Mucosa of descending colon (tissue), 3 donors: Measurements from ENCODE around the gene GMDS. TPM values are rescaled to one million over a fixed set of nuclear protein-coding genes. Genes with fewer than 3 reads are reported as not detected.

Source experiments
- ATAC-seq: fragments of 200-7000 bp; cut with Tn5 transposase; one replicate; pipeline ENCODE4 v1.9.1; 2020; ENCODE audit warnings: mild to moderate bottlenecking, moderate library complexity
- DNase-seq, 3 donors: peaks; one replicate each; pipeline ENCODE4 v3.0.0-alpha.2; 2020
- H3K36me3 ChIP-seq: fragments of 200-600 bp; one replicate; pipeline ENCODE4 v1.8.0; 2021; ENCODE audit warnings: low read depth, mild to moderate bottlenecking
- H3K4me1 ChIP-seq: fragments of 200-600 bp; one replicate; pipeline ENCODE4 v1.8.0; 2021; ENCODE audit warnings: low read depth, mild to moderate bottlenecking
- H3K4me3 ChIP-seq: fragments of 200-600 bp; one replicate; pipeline ENCODE4 v1.8.0; 2021; ENCODE audit warnings: mild to moderate bottlenecking
- H3K9me3 ChIP-seq: fragments of 200-600 bp; one replicate; pipeline ENCODE4 v1.8.0; 2021; ENCODE audit warnings: mild to moderate bottlenecking
- intact Hi-C, 2 donors: fragments of 100-400 bp; cut with DNase I in 1 of 2; cut with micrococcal nuclease in 1 of 2; formaldehyde crosslinking; loops; one replicate each; pipeline versions ENCODE4 v1.11.0 to v1.11.1; 2022; cut with DNase I, micrococcal nuclease
- total RNA-seq, 3 donors: library from RNA; stranded (reverse); fragmentation: NEBNext Ultra II Directional in 2 of 3; extraction: Animal tissue kit (Norgen Biotek cat#: 25700) in 2 of 3; gene quantifications; one replicate each; pipeline versions ENCODE4 v1.2.1 to v1.2.4, GENCODE V29; 2021 to 2023
- TF ChIP-seq, protein P1 (sequence below): fragments of 200-600 bp; IDR thresholded peaks from one replicate; pipeline ENCODE4 v1.8.0; 2022; ENCODE audit warnings: antibody characterized with exemption, mild to moderate bottlenecking
- donor health status: DM: no; HTN: no; CAD: no; lungs with moderate emphysema.
- donor health status: DM: no; HTN: no; CAD: no.
- donor health status: DM: no; HTN: yes; CAD: no.

The GMDS gene
- total RNA-seq, 3 donors from 2014 or later = 68.0 to 228 (median 135) TPM

GRCh38 chr6:2030682-2031244, 214.6 kb downstream of the GMDS start:
- TF ChIP-seq, protein P1, sequence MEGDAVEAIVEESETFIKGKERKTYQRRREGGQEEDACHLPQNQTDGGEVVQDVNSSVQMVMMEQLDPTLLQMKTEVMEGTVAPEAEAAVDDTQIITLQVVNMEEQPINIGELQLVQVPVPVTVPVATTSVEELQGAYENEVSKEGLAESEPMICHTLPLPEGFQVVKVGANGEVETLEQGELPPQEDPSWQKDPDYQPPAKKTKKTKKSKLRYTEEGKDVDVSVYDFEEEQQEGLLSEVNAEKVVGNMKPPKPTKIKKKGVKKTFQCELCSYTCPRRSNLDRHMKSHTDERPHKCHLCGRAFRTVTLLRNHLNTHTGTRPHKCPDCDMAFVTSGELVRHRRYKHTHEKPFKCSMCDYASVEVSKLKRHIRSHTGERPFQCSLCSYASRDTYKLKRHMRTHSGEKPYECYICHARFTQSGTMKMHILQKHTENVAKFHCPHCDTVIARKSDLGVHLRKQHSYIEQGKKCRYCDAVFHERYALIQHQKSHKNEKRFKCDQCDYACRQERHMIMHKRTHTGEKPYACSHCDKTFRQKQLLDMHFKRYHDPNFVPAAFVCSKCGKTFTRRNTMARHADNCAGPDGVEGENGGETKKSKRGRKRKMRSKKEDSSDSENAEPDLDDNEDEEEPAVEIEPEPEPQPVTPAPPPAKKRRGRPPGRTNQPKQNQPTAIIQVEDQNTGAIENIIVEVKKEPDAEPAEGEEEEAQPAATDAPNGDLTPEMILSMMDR = no peak
- intact Hi-C loops = no loop called here
- Histone ChIP-seq H3K36me3 (no peaks in the 10 kb centered on the region), H3K4me1 (peaks cover 7% of the 10 kb centered on the region), H3K4me3 (no peak overlapping the region), H3K9me3 (no peaks in the 10 kb centered on the region)
- DNase-seq (no peak), ATAC-seq (peak; percentile 66)

- Histone ChIP-seq H3K4me1 (peaks cover 7% of the 10 kb centered on the region), H3K36me3 (no peaks in the 10 kb centered on the region), H3K9me3 (no peaks in the 10 kb centered on the region), H3K4me3 (no peak overlapping the region)
- DNase-seq (no peak), ATAC-seq (no peak)
- intact Hi-C loops = no loop called here
- TF ChIP-seq, protein P1 = no peak
Observed at GRCh38 chr6:2029952-2030351, 215.5 kb downstream of the GMDS start.

GRCh38 chr6:2029130-2029794, 216.1 kb downstream of the GMDS start:
- intact Hi-C loops = no loop called here

GRCh38 chr6:2028457-2029038, 216.9 kb downstream of the GMDS start:
- no peak for DNase-seq
- Histone ChIP-seq H3K36me3 (no peaks in the 10 kb centered on the region), H3K9me3 (no peaks in the 10 kb centered on the region), H3K4me1 (peaks cover 7% of the 10 kb centered on the region), H3K4me3 (no peak overlapping the region)
- no peak for ATAC-seq
- intact Hi-C loops = no loop called here
- TF ChIP-seq, protein P1 = no peak

More at GRCh38 chr6:2029130-2029794, 216.1 kb downstream of the GMDS start:
- Histone ChIP-seq H3K36me3 (no peaks in the 10 kb centered on the region), H3K4me1 (peaks cover 7% of the 10 kb centered on the region), H3K4me3 (no peak overlapping the region), H3K9me3 (no peaks in the 10 kb centered on the region)
- no peak for ATAC-seq
- TF ChIP-seq, protein P1 = no peak
- no peak for DNase-seq

DNA sequence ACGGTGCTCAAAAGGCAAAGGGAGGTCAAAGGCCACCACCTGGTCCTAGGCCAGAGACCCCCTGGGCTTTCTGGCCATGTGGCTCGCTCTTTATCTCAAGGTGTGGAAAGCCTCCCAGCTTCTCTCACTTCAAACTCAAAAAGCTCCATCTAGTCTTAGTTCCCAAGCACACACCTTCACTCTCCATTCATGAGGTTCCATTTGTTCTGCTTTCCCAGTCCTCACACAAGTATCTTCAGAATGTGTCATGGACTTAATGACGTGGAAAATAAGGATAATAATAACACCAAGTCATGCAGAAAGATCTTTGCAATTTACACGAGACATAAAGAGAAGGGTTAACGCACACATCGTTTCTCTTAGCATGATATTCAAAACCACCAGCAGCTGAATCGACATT, 219.3 kb downstream of the GMDS start:
- Histone ChIP-seq H3K9me3 (no peaks in the 10 kb centered on the region), H3K36me3 (no peaks in the 10 kb centered on the region), H3K4me1 (peaks cover 17% of the 10 kb centered on the region), H3K4me3 (no peak overlapping the region)
- DNase-seq = no peak
- TF ChIP-seq, protein P1 = no peak
- intact Hi-C loops = no loop called here
- ATAC-seq = no peak
